Fibroblast of skin of right biceps (primary cell): ENCODE data around the gene OCRL.
"Not testable (repeated sequence)": the region's sequence is repeated elsewhere in the genome, so short reads cannot be mapped to it uniquely, and the experiment has no call there.

Source experiments
- DNase-seq: peaks from one replicate; pipeline ENCODE4 v3.0.0-alpha.2; 2013

The OCRL gene

DNA sequence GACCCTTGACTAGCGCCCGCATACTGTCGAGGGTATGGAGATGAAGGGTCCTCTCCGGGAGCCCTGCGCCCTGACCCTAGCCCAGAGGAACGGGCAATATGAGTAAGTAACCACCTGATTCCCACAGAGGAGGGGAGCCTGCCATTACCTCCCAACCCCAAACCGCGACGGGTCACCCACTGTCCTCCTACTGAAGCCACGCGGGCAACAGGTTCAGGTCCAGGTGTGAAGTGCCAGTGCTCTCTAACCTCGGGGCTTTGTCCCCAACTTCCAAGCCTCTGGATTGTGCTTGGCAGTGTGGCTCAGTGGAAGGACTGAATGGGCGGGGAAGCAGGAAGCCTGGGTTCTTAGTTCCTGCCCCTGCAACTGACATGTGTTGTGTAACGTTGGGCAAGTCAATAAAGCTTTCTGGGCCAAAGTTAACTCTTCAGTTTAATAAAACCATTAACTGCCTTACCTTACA, 694 bp downstream of the OCRL start:
- no peak for DNase-seq

DNA sequence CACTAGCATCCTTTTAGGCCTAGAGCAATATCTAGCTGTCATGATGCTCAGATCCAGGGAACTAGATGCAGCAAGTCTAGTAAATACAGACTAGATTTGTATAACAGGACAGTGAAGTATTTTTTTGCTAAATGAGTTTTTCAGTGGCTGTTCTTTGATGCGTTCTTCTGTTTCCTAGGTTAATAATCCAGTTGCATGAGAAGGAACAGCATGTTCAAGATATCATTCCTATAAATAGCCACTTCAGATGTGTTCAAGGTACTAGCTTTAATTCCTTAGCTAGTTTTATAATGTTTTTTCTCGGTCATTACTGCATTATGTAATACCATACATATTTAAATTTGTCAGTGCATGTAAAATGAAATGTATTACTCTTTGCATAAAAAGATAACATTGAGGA, 4.7 kb downstream of the OCRL start:
- DNase-seq, result no peak

DNA sequence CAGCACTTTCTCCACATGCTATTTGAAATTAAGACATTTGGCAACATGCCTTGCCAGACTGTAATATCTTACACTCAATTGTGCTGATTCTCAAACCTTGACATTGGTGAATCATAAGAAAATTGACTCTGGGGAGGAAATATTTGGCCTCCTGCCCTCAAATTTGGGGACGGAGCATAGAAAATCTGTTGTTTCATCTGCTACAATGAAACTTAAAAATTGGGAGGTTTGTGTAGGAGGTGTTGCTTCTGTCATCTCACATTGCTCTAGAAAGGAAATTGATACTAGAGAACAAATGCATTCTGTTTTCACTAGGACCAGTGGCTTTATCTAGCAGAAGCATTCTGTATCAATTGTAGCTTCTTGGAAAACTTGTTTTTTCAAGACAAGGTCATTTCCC, 5.3 kb downstream of the OCRL start:
- DNase-seq, result no peak

DNA sequence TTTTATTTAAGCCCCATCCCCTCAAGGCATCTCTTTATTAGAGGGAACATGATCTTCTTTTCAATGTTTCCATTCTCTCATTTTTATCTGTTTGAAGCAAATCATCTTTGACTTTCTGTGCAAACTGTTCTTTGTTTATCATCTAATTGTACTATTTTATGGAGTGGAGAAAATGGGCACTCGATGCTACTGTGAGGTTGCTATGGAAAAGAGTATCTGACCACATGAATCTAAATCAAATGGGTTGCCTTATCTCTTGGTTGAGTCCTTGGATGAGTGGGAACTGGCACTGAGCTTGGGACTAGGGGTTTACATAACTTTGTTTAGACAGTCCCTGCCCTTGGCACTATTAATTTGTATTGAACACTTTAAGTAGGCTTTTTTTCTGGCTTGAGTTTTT, 9.1 kb downstream of the OCRL start:
- no peak for DNase-seq

DNA sequence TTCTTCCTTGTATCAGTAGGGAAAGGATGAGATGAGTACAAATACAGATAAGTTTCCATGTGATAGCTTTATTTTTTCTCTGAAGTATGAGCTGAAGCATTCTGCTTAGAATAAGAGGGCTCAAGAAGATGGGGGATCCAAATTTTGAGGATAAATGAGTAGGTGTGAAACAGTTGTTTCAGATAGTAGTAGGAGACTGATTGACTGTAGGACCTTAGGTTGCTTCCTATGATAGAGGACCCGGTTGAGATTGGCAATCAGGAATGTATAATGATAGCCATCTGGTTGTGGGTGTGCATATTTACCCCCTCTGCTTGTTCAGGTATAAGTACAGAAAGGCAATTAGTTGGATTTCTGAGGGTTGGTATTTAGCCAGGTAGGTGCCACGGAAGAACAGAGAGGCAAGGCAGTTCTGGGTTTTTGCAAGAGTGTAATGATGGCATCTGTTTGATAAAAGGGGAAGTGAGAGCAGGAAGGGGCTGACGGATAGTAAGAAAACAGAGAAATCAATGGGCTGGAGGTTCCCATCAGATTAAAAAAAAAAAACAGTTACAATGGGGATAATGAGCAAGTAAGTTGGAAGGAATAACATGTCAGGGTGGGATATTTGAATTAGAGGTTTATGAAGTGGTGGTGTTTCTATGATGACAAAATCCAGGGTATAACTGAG, 13.7 kb downstream of the OCRL start:
- no peak for DNase-seq

DNA sequence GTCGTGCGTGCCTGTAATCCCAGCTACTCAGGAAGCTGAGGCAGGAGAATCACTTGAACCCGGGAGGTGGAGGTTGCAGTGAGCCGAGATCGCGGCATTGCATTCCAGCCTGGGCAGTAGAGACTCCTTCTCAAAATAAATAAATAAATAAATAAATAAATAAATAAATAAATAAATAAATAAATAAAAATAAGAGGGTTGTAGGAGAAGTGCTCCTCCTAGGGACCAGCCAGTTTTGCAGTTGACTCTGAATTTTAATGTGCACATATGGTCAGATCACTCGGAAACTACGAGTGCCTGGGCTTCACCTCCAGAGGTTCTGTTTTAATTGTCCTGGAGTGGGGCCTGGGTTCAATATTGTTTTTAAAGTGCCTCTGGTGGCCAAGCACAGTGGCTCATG, 14.8 kb downstream of the OCRL start:
- not testable (repeated sequence) for DNase-seq

DNA sequence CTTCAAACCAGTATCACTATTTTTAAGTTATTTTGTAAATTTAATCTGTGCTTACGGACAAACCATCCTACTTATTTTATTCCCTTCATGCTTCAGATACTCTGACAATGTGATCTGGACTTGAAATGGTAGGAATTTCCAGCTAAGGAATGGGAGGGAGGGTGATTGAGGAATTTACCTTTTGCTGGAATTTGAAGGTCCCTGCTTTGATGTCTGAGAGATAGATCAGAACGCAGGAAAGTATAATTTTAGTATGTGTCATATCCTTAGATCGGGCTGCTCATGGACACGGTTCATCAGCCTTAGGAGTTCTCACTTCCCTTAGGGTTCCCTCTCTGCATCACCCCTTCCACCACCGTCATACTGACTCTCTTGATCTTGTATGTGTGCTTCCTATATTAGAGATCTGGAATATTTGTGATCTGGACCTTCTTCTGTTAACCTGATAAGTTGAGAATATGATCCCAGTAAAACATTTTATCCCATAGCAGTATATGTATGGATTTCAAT, 16.8 kb downstream of the OCRL start:
- no peak for DNase-seq

DNA sequence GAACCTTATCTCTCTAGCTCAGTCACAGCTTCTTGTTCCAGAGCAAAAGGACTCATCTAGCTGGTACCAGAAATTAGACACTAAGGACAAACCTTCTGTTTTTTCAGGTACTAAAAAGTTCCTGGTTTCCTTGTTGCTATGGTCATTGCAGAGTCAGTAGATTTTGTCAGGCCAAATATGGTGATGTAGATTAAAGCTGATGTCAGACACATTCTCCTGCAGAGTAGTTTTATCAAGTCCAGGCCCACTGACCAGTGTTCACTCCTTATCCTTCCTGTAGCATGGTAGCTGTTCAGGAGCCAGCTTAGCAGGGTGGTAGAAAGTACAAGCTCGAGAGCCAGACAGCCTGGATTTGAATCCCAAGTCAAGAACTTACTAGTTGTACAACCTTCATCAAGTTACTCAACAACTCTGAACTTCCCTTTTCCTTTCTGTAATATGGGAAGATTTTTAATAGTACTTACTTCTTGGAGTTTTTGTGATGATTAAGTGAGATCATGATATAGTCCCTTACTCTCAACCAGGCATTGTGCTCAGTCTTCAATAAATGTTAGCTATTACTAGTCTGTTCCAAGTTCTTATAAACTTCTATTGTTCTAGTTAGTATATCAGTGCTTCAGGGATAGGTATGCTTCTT, 17.9 kb downstream of the OCRL start:
- no peak for DNase-seq

DNA sequence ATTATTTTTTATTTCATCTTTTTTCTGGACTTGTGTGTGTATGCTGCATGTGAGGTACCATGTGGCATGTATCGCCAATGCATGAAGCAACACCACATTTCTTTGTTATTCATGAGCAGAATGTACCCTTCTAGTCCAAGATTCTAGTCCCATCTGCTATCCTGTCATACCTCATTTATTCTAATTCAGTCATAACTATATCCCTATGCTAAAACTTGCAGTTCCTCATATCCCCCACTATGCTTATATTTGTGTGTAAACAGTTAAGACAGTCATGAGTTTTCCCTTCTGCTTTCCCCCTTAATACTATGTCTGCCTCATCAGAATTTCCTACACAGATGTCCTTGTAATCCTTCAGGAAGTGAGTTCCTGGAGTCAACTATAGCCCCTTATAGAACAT, 19.7 kb downstream of the OCRL start:
- DNase-seq, result no peak

DNA sequence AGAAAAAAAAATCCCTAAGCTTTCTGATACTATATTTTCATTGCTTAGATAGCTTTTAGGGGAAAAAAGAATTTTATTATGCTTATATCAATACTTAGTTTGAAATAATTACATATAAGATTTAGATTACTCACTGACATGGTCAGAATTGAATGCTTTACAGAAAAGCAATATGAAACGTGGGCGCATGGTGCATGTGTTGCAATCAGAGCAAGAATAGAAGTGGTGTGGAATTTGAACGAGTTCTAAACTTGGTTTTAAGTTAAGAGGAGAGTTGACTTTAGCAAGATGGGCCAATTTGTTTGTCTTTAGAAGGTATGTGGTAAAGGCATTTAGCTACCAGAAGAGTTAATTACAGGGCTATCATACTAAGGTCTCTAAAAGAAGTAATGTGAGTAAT, 21.4 kb downstream of the OCRL start:
- no peak for DNase-seq

DNA sequence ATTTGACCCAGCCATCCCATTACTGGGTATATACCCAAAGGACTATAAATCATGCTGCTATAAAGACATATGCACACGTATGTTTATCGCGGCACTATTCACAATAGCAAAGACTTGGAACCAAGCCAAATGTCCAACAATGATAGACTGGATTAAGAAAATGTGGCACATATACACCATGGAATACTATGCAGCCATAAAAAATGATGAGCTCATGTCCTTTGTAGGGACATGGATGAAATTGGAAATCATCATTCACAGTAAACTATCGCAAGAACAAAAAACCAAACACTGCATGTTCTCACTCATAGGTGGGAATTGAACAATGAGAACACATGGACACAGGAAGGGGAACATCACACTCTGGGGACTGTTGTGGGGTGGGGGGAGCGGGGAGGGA, 24.3 kb downstream of the OCRL start:
- not testable (repeated sequence) for DNase-seq

DNA sequence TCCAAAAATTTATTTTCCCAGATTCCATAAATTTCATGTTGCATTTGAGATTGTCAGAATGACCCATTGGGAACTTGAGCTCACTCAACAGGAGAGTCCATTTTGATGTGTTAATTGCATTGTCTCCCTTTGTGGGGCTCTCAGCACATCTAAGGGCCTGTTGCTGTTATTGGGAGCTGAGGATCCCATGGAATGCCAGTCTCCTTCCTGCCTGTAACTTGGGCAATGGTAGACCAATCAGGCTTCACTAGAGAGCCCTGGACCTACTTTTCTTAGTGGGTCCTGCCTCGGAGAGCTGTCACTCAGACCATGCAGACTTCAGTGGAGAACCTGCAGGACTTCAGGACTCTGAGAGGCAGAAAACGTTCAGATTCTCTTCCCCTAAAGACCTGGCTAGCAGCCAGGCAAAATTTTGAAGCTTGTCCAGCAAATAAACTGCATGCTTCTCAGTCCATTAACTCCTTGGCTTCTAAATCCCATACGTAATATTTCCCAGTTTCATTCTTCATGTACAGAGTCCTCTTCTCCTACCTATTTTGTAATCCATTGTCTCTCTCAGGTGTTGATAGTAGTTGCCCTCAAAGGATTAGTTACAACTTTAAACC, 25.1 kb downstream of the OCRL start:
- peak; percentile 28 for DNase-seq

DNA sequence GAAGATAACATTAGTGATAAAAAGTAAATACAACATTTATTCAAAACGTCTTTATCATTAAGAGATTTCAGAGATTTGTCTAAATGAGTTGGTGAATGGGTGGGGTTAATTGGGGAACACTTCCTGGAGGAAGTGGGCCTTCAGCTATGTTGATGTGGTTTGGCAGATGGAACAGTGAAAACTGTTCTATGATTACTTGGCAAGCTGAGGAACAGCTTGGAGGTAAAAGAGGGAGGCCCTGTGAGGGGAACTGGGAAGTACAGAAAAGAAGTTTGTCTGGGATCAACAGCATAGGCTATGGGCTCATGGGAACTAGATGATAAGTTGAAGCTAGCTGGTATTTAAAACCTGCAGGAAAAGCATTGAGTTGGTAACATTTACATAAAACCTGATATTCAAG, 26.0 kb downstream of the OCRL start:
- DNase-seq, result no peak

DNA sequence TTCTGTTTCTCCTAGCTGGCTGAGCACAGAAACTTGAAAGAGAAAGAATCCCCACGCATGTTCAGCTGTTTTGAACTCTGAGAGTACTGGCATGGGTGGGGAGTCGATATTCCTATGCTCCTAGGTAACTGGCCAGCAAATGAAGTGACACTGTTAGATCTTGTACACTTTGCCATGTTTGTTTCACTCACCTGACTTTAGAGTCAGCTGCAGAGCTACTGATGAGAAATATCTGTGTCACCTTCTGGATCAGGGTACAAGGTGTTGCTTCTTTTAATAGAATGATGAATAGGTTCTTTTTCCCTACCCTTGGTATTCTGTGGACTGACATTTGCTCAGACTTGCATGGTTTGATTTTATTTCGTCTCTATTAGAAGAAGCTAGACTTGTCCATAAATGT, 28.3 kb downstream of the OCRL start:
- no peak for DNase-seq

DNA sequence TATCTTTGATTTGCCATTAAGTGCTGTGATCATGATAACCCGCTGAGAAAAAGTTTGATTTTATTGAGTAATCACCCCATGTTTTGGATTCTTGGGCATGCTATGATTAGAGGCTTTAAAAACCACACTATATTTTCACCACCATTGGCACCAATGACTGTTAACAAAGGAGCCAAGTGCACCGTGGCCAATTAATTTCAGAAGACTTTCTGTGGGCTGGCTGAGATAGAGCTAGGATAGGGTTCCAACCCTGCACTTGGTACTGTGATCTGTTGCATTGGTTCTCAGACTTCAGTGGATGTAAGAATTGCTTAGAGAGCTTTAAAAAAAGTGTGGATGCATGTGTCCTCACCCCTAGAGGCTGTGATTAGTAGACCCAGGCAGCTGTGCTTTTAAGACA, 32.4 kb downstream of the OCRL start:
- DNase-seq, result no peak

DNA sequence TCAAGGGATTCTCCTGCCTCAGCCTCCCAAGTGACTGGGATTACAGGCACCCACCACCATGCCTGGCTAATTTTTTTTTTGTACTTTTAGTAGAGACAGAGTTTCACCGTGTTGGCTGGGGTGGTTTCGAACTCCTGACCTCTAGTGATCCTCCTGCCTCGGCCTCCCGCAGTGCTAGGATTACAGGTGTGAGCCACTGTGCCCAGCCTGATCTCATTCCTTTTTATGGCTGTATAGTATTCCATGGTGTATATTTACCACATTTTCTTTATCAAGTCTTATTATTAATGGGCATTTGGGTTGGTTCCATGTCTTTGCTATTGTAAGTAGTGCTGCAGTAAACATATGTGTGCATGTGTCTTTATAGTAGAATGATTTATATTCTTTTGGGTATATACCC, 33.6 kb downstream of the OCRL start:
- not testable (repeated sequence) for DNase-seq

DNA sequence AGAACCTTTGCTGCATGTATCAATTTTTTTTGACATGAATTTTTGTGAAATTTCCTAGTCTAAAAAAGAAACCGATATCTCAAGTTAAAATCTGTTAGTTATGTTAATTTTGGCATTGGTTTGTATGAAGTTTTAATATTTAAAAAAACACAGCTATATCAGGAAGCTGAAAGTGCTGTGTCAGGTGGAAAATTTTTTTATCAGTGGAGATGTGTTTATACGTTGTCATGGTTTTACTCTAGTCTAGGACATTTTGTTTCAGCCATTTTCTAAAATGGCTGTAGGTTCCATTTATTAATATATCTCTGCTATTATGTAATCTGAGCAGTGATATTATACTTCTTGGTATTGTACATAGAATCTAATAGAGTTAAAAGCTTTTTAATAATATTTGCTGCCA, 34.2 kb downstream of the OCRL start:
- DNase-seq, result no peak

DNA sequence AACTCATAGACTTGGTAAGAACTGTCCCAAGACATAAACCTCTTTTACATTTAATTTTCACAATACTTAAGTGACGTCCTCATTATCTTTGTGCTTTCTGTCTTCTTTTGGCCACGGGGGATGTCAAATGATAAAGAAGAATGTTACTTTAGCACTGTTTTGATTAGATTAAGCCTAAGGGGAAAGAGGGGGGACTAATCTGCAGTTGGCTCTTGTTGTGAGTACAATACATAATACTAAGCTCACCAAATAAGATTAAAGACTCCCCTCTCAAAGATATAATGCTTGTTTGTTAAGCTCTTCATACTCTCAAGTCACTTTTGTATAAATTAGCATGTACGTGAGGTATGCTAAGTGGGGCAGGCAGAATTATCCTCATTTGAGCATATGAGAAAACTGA, 36.5 kb downstream of the OCRL start:
- DNase-seq, result no peak

DNA sequence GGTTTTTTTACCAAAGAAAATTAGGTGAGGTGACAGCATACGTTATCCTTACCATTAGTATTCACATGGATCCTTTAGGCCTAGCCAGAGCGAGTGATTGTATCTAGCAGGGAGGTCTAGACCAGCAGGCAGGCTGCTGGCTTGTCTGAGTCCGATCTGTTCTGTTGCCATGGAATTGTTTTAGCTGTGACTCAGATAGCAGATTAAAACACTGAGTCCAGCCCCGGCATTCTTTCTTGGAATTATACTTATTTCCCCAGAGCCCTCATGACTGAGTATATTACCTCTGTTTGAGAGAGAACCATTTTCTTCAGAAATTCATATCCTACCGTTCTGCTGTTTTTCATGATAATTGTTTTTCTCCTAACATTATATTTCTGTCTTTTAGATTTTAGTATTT, 37.4 kb downstream of the OCRL start:
- DNase-seq, result peak; percentile 81

DNA sequence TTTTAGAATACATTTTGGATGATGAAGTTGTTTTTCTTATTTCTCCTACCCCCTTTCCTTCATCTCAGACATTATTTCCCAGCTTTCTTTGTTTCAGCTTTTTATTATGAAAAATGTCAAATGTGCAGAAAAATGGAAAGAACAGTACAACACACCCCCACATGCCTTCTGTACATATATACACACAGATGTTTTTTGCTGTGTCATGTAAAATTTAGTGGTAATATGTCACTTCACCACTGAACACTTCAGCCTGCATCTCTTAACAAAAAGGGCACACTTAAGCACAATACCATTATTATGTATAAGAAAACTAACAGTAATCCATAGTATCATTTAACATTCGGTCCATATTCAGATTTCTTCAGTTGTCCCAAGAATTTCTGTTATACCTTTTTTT, 37.8 kb downstream of the OCRL start:
- DNase-seq, result no peak

DNA sequence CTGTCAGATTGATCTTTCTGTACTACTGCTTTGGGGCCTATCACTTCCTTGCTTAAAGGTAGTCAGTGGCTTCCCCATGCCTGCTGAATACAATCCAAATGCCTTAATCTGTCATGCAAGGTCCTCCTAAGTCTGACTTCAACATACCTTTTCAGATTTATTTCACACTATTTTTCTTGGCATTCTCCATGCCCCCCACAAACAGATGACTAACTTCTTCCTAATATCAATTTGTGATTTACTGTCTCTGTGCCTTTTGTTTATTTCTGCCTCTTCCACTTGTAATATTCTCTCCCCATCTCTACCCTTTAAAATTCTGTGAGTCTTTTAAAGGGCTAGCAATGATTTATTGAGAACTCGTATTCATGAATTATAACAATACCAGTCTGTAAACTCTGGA, 41.8 kb downstream of the OCRL start:
- DNase-seq, result peak; percentile 23

DNA sequence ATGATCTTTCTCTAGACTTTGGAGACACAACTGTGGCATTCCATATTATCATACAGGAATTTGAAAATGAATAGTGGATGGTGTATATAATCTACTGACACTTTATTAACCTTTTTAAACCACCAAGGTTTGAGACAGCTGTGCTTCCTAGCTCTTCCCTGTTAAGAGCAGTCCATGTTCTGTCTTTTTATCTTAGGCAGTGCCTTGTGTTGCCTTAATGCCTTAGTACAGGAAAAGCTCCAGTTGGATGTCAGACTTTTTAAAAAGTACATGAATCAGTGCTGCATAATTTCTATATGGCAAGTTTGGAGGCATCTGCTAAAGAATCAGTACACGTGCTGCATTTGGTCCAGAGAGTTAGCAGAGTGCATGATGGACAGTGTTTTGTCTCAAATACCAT, 45.1 kb downstream of the OCRL start:
- DNase-seq, result no peak

DNA sequence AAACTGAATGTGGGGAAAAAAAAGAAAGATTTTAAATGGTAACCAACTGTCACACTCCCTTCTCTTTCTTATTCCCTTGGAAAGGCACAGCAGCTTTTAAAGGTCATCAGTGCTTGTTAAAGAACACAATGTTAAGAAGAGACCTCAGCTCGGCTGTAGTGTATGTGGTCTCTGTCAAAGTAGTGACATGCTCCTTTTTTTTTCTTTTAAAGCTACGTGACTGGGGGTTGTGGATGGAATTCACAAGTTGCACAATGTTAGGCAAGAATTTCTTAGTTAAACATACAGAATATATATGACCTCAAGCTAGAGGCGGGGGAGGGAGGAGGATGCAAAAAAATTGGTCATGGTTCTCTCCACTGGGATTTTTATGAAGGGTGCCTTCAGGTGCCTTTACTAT, 45.6 kb downstream of the OCRL start:
- peak; percentile 58 for DNase-seq

DNA sequence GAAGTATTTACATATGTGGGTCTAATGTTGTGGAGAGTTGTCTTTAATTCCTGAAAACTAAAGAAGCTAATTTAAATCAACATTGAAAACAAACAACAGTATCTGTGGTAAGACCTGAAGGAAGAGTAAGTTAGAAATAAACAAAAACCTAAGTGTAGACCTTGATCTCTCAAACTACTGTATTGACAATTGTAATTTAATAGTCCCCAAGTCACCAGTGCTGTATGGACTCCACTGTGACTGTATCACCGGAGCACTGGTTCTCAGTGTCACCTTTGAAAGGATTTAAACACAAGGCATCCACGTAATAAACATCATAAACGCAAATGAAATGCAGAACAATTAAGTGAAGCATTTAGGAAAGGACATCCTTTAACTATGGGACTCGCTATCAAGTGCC, 46.4 kb downstream of the OCRL start:
- DNase-seq, result no peak
